Measurements from ENCODE around the gene NBEA.

DNA sequence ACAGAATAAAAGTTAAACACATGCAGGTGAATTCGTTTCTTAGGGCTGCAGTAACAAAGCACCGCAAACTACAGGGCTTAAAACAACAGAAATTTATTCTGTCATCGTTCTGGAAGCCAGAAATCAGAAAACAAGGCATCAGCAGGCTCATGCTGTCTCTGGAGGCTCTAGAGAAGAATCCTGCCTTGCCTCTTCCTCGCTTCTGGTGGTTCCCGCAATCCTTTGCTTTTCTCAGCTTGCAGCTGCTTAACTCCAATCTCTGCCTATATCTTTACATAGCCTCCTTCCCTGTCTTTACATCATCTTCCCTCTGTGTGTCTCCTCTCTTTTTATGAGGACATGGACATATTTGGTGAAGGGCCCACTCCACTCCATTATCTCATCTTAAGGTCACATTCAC, 6.2 kb upstream of the NBEA start:
- TF ChIP-seq, protein P1, sequence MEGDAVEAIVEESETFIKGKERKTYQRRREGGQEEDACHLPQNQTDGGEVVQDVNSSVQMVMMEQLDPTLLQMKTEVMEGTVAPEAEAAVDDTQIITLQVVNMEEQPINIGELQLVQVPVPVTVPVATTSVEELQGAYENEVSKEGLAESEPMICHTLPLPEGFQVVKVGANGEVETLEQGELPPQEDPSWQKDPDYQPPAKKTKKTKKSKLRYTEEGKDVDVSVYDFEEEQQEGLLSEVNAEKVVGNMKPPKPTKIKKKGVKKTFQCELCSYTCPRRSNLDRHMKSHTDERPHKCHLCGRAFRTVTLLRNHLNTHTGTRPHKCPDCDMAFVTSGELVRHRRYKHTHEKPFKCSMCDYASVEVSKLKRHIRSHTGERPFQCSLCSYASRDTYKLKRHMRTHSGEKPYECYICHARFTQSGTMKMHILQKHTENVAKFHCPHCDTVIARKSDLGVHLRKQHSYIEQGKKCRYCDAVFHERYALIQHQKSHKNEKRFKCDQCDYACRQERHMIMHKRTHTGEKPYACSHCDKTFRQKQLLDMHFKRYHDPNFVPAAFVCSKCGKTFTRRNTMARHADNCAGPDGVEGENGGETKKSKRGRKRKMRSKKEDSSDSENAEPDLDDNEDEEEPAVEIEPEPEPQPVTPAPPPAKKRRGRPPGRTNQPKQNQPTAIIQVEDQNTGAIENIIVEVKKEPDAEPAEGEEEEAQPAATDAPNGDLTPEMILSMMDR (IDR thresholded peaks at IDR 0.05), result no peak
- TF ChIP-seq POLR2AphosphoS5 (IDR thresholded peaks at IDR 0.05; ENCODE audit: low read depth, low read length), result no peak
